GM19239 (cell line): Measurements from ENCODE around the gene MRTFA.
"Not testable (repeated sequence)": the region's sequence is repeated elsewhere in the genome, so short reads cannot be mapped to it uniquely, and the experiment has no call there.

Experiments
- DNase-seq: peaks from one replicate; pipeline ENCODE4 v3.0.0; 2011; ENCODE audit warnings: low spot score; ENCODE audit not compliant: insufficient read length
- FAIRE-seq: peaks from 2 replicates; lab custom pipeline; 2011; peaks lifted over from hg19 to GRCh38; lab: Jason Lieb, UNC

Gene MRTFA

DNA sequence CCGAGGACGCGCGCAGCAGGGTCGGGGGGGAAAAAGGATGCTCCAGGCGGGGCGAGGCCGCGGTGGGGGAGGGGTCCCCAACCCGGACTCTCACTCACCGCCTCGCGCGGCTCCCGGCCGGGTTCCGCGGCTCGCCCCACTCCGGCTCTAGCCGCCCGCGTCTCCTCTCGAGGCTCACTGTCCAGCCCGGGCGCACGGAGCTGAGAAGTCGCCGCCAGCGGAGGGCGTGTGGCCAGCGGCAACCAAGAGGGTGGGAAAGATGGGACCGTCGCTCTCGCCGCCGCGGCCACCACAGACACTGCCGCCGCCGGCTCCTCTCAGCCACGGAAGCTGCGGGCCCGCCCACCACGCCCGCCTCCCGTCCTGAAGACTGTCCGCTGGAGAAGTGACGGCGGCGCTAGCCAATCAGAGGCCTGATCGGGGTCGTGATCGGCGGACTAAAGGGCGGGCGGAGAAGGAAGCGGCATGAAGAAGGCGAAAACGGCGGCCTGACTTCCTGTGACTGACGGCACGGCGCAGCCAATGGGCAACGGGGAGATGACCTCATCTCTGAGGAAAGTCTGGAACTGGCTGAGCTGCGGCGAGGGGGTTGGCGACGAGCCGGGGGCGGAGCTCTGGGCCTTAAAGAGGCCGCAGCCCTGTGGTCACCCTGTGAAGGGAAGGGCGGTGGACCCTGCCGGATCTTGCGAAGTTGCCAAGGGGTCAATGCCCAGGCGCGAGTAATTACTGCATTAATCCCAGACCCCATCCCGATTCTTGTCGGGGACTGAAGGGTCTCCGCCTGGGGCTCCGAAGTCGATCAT, at the start of gene MRTFA:
TSS of gene MRTFA (minus strand) at position 340 of the 803 bp plus-strand sequence.
- peak; percentile 99 for FAIRE-seq
- peak; percentile 85 for DNase-seq

GRCh38 chr22:40685406-40685805, 48.9 kb upstream of the MRTFA start:
- FAIRE-seq, result no peak
- no peak for DNase-seq

- DNase-seq (no peak), FAIRE-seq (no peak)
These were observed 48.2 kb upstream of the MRTFA start for GRCh38 chr22:40684728-40685127.

GRCh38 chr22:40681451-40681850, 44.9 kb upstream of the MRTFA start:
- no peak for DNase-seq
- no peak for FAIRE-seq

- DNase-seq (no peak), FAIRE-seq (no peak)
These were observed 44.3 kb upstream of the MRTFA start for GRCh38 chr22:40680819-40681183.

GRCh38 chr22:40679964-40680818, 43.7 kb upstream of the MRTFA start:
- FAIRE-seq (no peak), DNase-seq (no peak)

GRCh38 chr22:40679249-40679963, 42.9 kb upstream of the MRTFA start, which contains the start of gene MCHR1:
MCHR1 (plus strand) TSS chr22:40679484; CDS start chr22:40679653, 169 bp downstream.
- FAIRE-seq, result no peak
- DNase-seq, result no peak

- no peak for DNase-seq
- FAIRE-seq, result no peak
These were observed 42.2 kb upstream of the MRTFA start for GRCh38 chr22:40678493-40679248.

DNA sequence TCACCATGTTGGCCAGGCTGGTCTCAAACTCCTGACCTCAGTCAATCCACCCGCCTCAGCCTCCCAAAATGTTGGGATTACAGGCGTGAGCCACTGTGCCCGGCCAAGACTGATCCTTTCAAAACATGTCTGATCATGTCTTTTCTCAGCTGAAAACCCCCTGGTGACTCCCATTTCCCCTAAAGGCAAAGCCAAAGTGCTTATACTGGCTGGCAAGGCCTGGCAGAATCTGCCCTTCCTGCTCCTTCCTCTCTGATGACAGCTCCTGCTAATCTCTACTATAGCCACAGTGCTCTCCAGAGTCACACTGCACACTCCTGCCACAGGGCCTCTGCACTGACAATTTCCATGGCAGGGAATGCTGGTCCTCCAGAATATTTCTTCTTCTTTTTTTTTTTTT, 40.1 kb upstream of the MRTFA start:
- no peak for FAIRE-seq
- no peak for DNase-seq

DNA sequence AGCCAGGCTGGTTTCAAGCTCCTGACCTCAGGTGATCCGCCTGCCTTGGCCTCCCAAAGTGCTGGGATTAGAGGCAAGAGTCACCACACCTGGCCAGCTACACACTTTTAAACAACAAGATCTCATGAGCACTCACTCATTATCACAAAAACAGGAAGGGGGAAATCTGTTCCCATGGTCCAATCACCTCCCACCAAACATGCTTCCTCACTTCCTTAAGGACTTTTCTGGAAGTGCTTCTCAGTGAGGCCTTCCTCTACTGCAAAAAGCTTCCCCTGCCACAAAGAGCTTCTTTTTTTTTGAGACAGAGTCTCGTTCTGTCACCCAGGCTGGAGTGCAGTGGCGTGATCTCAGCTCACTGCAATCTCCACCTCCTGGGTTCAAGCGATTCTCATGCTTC, 39.6 kb upstream of the MRTFA start:
- not testable (repeated sequence) for FAIRE-seq, DNase-seq

GRCh38 chr22:40674274-40674673, 37.8 kb upstream of the MRTFA start:
- no peak for FAIRE-seq
- no peak for DNase-seq

DNA sequence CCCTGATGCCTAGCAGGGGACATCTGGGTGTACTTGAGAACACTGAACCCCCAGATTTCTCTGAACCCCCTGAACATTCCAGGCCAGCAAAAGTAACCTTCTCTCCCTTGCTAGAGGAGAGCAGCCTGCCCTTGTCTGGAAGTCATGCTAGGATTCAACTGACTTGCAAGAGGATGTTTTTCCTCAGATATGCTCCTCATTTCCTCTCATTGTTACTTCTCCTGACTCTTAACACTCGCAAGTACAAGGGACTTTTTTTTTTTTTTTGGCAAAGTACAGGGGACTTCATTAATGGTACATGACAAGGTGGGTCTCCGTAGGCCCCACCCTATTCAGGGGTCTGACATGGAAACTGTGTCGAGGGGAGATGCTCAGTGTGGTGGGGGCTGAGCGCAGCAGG, 36.5 kb upstream of the MRTFA start:
- FAIRE-seq, result no peak

GRCh38 chr22:40671796-40672360, 35.4 kb upstream of the MRTFA start:
- no peak for DNase-seq
- no peak for FAIRE-seq

More for the DNA sequence above, 36.5 kb upstream of the MRTFA start:
- no peak for DNase-seq

DNA sequence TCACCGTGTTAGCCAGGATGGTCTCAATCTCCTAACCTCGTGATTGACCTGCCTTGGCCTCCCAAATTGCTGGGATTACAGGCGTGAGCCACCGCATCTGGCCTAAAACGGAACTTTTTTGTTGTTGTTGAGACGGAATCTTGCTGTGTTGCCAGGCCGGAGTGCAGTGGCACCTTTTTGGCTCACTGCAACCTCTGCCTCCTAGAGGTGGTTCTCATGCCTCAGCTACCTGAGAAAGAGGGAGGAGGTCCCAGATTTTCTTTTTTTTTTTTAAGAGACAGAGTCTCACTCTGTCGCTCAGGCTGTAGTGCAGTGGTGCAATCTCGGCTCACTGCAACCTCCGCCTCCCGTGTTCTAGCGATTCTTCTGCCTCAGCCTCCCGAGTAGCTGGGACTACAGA, 34.9 kb upstream of the MRTFA start:
- FAIRE-seq (no peak), DNase-seq (no peak)

- FAIRE-seq (no peak), DNase-seq (no peak)
These were observed 33.5 kb upstream of the MRTFA start for GRCh38 chr22:40670058-40670457.

DNA sequence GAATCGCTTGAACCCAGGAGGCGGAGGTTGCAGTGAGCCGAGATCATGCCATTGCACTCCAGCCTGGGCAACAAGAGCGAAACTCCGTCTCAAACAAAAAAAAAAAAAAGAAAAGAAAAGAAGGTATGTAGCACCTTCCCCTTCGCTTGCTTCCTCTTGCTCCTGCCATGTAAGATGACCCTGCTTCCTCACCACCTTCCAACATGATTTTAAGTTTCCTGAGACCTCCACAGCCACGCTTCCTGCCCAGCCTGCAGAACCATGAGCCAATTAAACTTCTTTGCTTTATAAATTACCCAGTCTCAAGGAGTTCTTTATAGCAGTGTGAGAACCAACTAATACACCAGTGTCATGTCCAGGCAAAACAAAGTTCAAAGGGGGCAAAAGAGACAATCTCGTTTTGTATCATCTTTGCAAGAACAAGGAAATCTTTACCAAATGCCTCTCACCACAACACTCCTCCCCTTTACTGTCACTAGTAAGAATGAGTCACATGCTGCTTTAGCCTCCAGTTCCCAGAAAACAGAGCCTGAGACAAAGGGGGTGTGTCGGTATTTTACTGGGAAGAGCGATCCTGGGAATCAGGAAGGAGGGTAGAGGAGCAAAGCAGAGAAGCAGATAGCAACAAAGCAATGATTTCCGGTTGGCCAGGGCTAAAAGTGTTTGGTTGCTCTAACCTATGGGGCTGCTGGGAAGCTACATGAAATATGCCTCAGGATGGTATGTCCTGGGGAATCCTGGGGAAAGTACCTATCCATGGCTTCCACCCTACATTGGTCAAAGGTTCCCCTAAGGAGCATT, 32.3 kb upstream of the MRTFA start:
- DNase-seq (no peak), FAIRE-seq (no peak)

DNA sequence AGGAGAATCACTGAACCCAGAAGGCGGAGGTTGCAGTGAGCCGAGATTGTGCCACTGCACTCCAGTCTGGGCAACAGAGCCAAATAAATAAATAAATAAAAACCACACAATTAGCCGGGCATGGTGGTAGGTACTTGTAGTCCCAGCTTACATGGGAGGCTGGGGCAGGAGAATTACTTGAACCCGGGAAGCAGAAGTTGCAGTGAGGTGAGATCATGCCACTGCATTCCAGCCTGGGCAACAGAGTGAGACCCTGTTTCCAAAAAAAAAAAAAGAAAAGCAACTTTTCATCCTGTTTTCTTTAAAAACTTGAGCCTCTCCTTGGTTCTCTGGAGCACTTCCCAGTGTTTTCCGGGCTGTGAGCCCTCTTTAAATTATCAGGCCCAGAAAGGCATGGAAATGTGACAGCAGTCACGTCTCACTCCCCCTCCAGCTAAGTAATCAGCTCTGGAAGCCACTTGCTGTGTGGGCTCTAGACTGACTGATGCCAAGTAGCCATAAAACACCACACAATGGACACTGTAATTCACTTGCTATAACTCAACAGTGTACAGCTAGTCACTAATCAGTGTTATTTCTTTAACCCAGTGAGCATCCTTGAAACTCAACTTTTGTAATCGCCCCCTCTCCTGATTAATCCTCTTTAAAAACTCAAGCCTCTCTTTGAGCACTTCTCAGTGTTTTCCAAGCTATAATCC, 29.8 kb upstream of the MRTFA start:
- DNase-seq (no peak), FAIRE-seq (no peak)

- FAIRE-seq (no peak), DNase-seq (no peak)
These were observed 28.8 kb upstream of the MRTFA start for GRCh38 chr22:40665312-40665711.
